ENCODE results near the gene SULF2. TPM values are rescaled to one million over a fixed set of nuclear protein-coding genes. Genes with fewer than 3 reads are reported as not detected.

SULF2 gene
- total and polyA plus RNA-seq, 2 of the 13 experiments (the other 11 are each of a cell fraction or from before 2014, with no cell fraction given) = 7.2 to 50.9 TPM

- no peak for TF ChIP-seq ZNF704 (CRISPR knock-in tag; IDR thresholded peaks at IDR 0.05; ENCODE audit: borderline replicate concordance)
- TF ChIP-seq NPAS2 (CRISPR knock-in tag; IDR thresholded peaks at IDR 0.05; ENCODE audit: borderline replicate concordance) = no peak
- TF ChIP-seq ZFP1 (CRISPR knock-in tag; IDR thresholded peaks at IDR 0.05) = no peak
- no peak for TF ChIP-seq ZNF816 (CRISPR knock-in tag; IDR thresholded peaks at IDR 0.05; ENCODE audit: borderline replicate concordance)
- peak; percentile 28; the same call in 1 of the 2 replicates for TF ChIP-seq THAP11 (CRISPR knock-in tag; IDR thresholded peaks at IDR 0.05)
- TF ChIP-seq CHD4 (IDR thresholded peaks at IDR 0.05; ENCODE audit: borderline replicate concordance, low read length) = no peak
- TF ChIP-seq ZNF777 (CRISPR knock-in tag; IDR thresholded peaks at IDR 0.05) = no peak; the same call in none of the 2 replicates
- no peak for TF ChIP-seq PAXIP1 (CRISPR knock-in tag; conservative IDR thresholded peaks at IDR 0.05)
- no peak for TF ChIP-seq KLF11 (CRISPR knock-in tag; IDR thresholded peaks at IDR 0.05)
- TF ChIP-seq NFE2 (CRISPR knock-in tag; IDR thresholded peaks at IDR 0.05) = no peak
- TF ChIP-seq ZBTB38 (CRISPR knock-in tag; IDR thresholded peaks at IDR 0.05) = no peak; the same call in 1 of the 2 replicates
- TF ChIP-seq MAFF (IDR thresholded peaks at IDR 0.05; ENCODE audit: low read depth, low read length) = no peak
- peak; percentile 65; the same call in 1 of the 2 replicates for TF ChIP-seq ZNF776 (CRISPR knock-in tag; IDR thresholded peaks at IDR 0.05)
- TF ChIP-seq CSRNP1 (CRISPR knock-in tag; IDR thresholded peaks at IDR 0.05) = 0 out of 2 replicates have a peak, but pooled peaks have one; percentile 30
- TF ChIP-seq CBX1 (IDR thresholded peaks at IDR 0.05; ENCODE audit: low read depth) = no peak
- TF ChIP-seq AFF4 (CRISPR knock-in tag; IDR thresholded peaks at IDR 0.05) = no peak
- no peak for TF ChIP-seq ZSCAN29 (CRISPR knock-in tag; conservative IDR thresholded peaks at IDR 0.05)
- TF ChIP-seq ZNF225 (CRISPR knock-in tag; IDR thresholded peaks at IDR 0.05) = peak; percentile 46; the same call in 1 of the 2 replicates
Observed at GRCh38 chr20:47785854-47786764, 828 bp upstream of the SULF2 start (continued).

Data from HepG2 (cell line).